SJCRH30 (cell line): ENCODE measurements around the gene GPR146. TPM values are rescaled to one million over a fixed set of nuclear protein-coding genes. Genes with fewer than 3 reads are reported as not detected.
"Not testable (repeated sequence)": the region's sequence is repeated elsewhere in the genome, so short reads cannot be mapped to it uniquely, and the experiment has no call there.

Experiments used
- DNase-seq, 2 experiments: peaks; one replicate each; pipeline ENCODE4 v3.0.0-alpha.2; 2015 to 2020
- H3K27ac ChIP-seq: fragments of 250-450 bp; sonication (Bioruptor Pico); 2 replicates; pipeline ENCODE4 v1.5.1; 2020; ENCODE audit warnings: mild to moderate bottlenecking, moderate library complexity
- H3K27me3 ChIP-seq: fragments of 250-450 bp; sonication (Bioruptor Pico); 2 replicates; pipeline ENCODE4 v1.5.1; 2020; ENCODE audit warnings: mild to moderate bottlenecking, moderate library complexity
- H3K36me3 ChIP-seq: fragments of 250-450 bp; sonication (Bioruptor Pico); 2 replicates; pipeline ENCODE4 v1.5.1; 2020; ENCODE audit warnings: mild to moderate bottlenecking, moderate library complexity
- H3K4me1 ChIP-seq: fragments of 250-450 bp; sonication (Bioruptor Pico); 2 replicates; pipeline ENCODE4 v1.5.1; 2020; ENCODE audit warnings: mild to moderate bottlenecking, moderate library complexity
- H3K4me3 ChIP-seq: fragments of 250-450 bp; sonication (Bioruptor Pico); 2 replicates; pipeline ENCODE4 v1.5.1; 2020; ENCODE audit warnings: mild to moderate bottlenecking, moderate library complexity
- H3K9me3 ChIP-seq: fragments of 250-450 bp; sonication (Bioruptor Pico); replicated peaks from 2 replicates; pipeline ENCODE4 v1.5.1; 2020; ENCODE audit warnings: mild to moderate bottlenecking, moderate library complexity
- total RNA-seq: library from RNA; depleted of rRNA; stranded (reverse); fragments of >200 nt; shearing (Covaris generic); gene quantifications from 2 replicates; pipeline ENCODE4 v1.2.3, GENCODE V29; 2014

Gene GPR146
- total RNA-seq, 1 experiment from 2014 or later, result 0.93 TPM

GRCh38 chr7:1028044-1028770 is 16.1 kb upstream of the GPR146 start:
- H3K9me3 ChIP-seq, result no peaks in the 10 kb centered on the region
- H3K27me3 ChIP-seq, result no peaks in the 10 kb centered on the region
- peak; percentile 75 to 78 for DNase-seq
- H3K4me1 ChIP-seq, result peaks cover 4% of the 10 kb centered on the region; the same call in 1 of the 2 replicates
- H3K4me3 ChIP-seq, result peak overlapping the region; percentile 74
- no peak overlapping the region; the same call in 1 of the 2 replicates for H3K27ac ChIP-seq
- no peaks in the 10 kb centered on the region for H3K36me3 ChIP-seq

- H3K4me3 ChIP-seq, result peak overlapping the region; percentile 74
Observed at GRCh38 chr7:1028775-1029636, 15.3 kb upstream of the GPR146 start.

DNA sequence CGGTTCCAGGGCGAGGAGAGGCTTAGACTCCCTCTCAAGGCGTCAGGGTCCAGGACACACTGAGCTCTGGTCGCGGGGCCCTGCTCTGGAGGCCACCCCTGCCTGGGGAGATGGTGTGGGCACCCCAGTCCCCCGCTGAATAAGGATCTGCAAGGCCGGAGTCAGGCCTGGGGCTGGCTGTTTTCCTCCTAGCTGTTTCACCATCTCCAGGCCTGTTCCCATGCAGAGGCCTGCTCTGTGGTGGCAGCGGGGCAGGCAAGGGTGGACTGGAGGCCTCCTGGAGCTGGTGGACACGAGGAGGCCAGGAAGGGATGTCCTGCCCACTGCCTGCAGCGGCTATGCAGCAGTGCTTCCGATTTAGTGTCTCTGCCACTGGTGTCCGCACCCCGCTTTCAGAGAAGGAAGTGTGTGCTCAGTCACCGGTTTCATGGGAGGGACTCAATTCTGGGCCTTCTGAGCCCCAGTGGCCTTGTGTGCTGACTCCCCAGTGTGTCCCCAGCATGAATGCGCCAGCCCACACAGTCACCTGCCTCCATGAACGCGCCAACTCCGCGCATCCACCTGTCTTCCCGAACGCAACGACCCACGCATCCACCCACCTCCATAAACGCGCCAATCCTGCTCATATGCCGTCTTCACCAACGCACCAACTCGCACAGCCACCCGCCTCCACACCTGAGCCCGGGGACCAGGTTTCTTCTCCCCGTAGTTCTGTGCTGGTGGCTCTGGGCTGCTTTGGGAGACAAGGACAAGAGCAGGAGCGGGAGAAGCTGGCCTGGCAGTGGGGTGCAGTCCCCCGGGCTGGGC is 14.5 kb upstream of the GPR146 start:
- Histone ChIP-seq H3K4me3 (no peak overlapping the region), H3K9me3 (no peaks in the 10 kb centered on the region), H3K4me1 (peaks cover 4% of the 10 kb centered on the region; the same call in 1 of the 2 replicates), H3K27ac (no peak overlapping the region), H3K36me3 (no peaks in the 10 kb centered on the region), H3K27me3 (no peaks in the 10 kb centered on the region)
- no peak for DNase-seq

More at GRCh38 chr7:1028775-1029636, 15.3 kb upstream of the GPR146 start:
- Histone ChIP-seq H3K36me3 (no peaks in the 10 kb centered on the region), H3K27me3 (no peaks in the 10 kb centered on the region), H3K9me3 (no peaks in the 10 kb centered on the region), H3K4me1 (peaks cover 4% of the 10 kb centered on the region; the same call in 1 of the 2 replicates), H3K27ac (no peak overlapping the region)
- DNase-seq, result peak; percentile 75 to 78

GRCh38 chr7:1030444-1031070 is 13.8 kb upstream of the GPR146 start:
- no peak overlapping the region for H3K4me3 ChIP-seq
- DNase-seq, result no peak
- peaks cover 4% of the 10 kb centered on the region; the same call in 1 of the 2 replicates for H3K4me1 ChIP-seq
- no peaks in the 10 kb centered on the region for H3K9me3 ChIP-seq
- no peaks in the 10 kb centered on the region for H3K36me3 ChIP-seq
- no peaks in the 10 kb centered on the region for H3K27me3 ChIP-seq
- no peak overlapping the region for H3K27ac ChIP-seq

GRCh38 chr7:1031716-1032455 is 12.5 kb upstream of the GPR146 start:
- Histone ChIP-seq H3K9me3 (no peaks in the 10 kb centered on the region), H3K4me3 (no peak overlapping the region), H3K27ac (no peak overlapping the region), H3K36me3 (no peaks in the 10 kb centered on the region), H3K4me1 (peaks cover 4% of the 10 kb centered on the region; the same call in 1 of the 2 replicates), H3K27me3 (no peaks in the 10 kb centered on the region)
- DNase-seq, result no peak

DNA sequence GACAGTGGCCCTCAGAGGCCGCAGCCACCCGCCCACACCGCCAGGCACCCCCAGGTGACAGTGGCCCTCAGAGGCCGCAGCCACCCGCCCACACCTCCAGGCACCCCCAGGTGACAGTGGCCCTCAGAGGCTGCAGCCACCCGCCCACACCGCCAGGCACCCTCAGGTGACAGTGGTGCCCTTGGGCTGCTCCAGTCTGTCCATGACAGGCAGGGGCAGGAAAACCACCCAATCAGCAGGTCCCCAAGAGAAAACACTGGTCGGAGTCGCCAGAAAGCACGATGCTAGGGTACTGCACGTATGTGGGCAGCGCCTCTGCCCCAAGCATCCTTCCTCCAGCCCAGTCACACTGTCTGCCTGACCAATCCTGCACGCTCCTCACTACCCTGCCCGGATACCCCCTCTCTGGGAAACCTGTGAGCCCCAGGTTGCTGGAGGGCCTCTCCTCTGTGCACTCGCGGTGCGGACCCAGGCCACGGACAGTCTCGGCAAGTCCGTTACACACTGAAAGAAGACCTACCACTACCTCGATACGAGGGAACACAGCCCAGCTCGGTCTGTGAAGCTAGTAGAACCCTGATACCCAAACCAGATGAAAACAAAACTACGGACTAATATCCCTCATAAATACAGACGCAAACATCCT is 11.7 kb upstream of the GPR146 start:
- Histone ChIP-seq H3K4me1 (peaks cover 4% of the 10 kb centered on the region; the same call in 1 of the 2 replicates), H3K27me3 (no peaks in the 10 kb centered on the region), H3K27ac (no peak overlapping the region), H3K9me3 (no peaks in the 10 kb centered on the region), H3K36me3 (no peaks in the 10 kb centered on the region), H3K4me3 (no peak overlapping the region)
- no peak for DNase-seq

DNA sequence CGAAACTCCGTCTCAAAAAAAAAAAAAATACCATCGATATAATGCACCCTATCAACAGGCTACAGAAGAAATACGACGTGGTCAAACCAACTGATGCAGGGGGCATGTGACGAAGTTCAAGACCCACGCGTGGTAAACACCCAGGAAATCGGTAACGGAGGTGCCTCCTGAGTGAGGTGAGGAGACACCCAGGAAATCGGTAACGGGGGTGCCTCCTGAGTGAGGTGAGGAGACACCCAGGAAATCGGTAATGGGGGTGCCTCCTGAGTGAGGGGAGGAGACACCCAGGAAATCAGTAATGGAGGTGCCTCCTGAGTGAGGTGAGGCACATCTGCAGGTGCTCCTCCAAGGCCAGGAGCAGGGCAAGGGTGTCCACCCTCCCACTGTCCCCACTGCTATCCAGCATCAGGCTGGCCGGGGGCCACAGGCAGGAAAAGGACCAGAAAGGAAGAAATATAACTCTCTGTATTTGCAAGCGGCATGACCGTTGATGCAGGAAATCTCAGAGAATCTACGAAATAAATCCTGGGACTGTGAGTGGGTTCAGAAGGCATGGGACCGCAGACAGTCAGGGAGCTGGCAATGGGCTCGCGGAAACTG is 10.7 kb upstream of the GPR146 start:
- H3K27me3 ChIP-seq, result no peaks in the 10 kb centered on the region
- H3K27ac ChIP-seq, result no peak overlapping the region
- H3K36me3 ChIP-seq, result no peaks in the 10 kb centered on the region
- peaks cover 4% of the 10 kb centered on the region; the same call in 1 of the 2 replicates for H3K4me1 ChIP-seq
- no peaks in the 10 kb centered on the region for H3K9me3 ChIP-seq
- H3K4me3 ChIP-seq, result no peak overlapping the region
- no peak for DNase-seq

DNA sequence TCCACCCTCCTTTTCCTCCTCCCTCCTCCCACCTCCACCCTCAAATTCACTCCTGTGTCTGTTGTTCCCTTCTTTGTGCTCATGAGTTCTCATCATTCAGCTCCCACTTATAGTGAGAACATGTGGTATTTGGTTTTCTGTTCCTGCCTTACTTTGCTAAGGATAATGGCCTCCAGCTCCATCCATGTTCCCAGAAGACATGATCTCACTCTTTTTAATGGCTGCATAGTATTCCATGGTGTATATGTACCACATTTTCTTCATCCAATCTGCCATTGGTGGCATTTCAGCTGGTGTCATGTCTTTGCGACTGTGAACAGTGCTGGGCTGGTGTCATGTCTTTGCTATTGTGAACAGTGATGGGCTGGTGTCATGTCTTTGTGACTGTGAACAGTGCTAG is 9.6 kb upstream of the GPR146 start:
- H3K36me3 ChIP-seq, H3K4me1 ChIP-seq, DNase-seq, H3K27ac ChIP-seq, H3K27me3 ChIP-seq, H3K4me3 ChIP-seq, H3K9me3 ChIP-seq: not testable (repeated sequence)

DNA sequence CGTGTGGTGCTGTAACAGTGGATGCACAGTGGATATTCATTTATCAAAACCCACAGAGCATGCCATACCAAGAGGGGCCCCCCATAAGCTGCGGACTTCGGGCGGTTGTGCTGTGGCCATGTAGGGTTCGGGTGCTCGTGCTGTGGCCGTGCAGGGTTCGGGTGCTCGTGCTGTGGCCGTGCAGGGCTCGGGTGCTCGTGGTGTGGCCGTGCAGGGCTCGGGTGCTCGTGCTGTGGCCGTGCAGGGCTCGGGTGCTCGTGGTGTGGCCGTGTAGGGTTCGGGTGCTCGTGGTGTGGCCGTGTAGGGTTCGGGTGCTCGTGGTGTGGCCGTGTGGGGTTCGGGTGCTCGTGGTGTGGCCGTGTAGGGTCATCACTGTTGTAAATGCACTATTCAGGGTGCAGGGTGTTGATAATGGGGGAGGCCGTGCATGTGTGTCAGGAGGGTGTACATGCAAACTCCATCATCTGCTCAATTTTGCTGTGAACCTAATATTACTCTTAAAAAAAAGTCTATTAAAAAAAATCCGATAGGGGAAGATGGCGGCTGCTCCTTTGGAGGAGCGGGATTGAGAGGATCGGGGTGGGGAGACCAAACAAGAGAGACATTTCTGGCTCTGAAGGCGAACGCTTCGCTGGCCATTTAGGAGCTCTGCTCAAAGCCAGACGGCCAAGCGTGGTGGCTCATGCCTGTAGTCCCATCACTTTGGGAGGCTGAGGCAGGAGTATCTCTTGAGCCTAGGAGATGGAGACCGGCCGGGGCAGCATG is 8.0 kb upstream of the GPR146 start:
- H3K4me3 ChIP-seq, H3K27ac ChIP-seq, H3K36me3 ChIP-seq, H3K27me3 ChIP-seq, DNase-seq, H3K4me1 ChIP-seq, H3K9me3 ChIP-seq: not testable (repeated sequence)

- H3K36me3 ChIP-seq, DNase-seq, H3K9me3 ChIP-seq, H3K4me1 ChIP-seq, H3K27me3 ChIP-seq, H3K27ac ChIP-seq, H3K4me3 ChIP-seq: not testable (repeated sequence)
Observed at GRCh38 chr7:1040233-1040632, 4.1 kb upstream of the GPR146 start.

DNA sequence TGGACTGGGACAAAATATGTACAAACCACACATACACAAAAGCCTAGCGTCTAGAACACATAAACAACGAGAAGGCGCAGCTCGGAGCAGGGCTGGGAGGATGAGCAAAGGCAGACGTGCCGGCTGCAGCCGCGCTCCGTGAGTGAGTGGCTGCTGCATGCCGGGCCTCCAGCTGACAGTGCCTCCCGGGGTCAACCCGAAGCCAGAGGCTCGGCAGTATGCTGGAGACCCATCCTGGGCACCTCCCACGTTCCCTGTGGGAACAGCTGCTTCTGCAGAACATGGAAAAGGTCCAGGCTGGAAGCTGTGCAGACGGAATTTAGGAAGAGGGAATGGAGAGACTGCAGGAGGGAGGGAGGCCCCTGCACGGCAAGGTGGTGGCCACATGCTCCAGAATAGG is 3.6 kb upstream of the GPR146 start:
- DNase-seq, result peak; percentile 86 to 88
- peaks cover 6% of the 10 kb centered on the region; the same call in 1 of the 2 replicates for H3K4me1 ChIP-seq
- H3K36me3 ChIP-seq, result no peaks in the 10 kb centered on the region
- H3K27me3 ChIP-seq, result no peaks in the 10 kb centered on the region
- no peak overlapping the region for H3K4me3 ChIP-seq
- H3K27ac ChIP-seq, result no peak overlapping the region
- H3K9me3 ChIP-seq, result no peaks in the 10 kb centered on the region
